Measurements from ENCODE around the gene NLGN4Y.

The NLGN4Y gene

GRCh38 chrY:14524272-14525231, at the start of gene NLGN4Y:
NLGN4Y (plus strand) TSS chrY:14524529; CDS start chrY:14622120, 97,591 bp downstream.
- peak within 1 kb of the TSS; percentile 20 for H3K27ac Mint-ChIP-seq
- DNase-seq (ENCODE audit: low spot score) = no peak
- no peaks in the 10 kb centered on the region for H3K9me3 Mint-ChIP-seq
- peaks cover 28% of the 10 kb centered on the region for H3K27me3 Mint-ChIP-seq (ENCODE audit: low read depth)
- no peaks in the 10 kb centered on the region for H3K36me3 Mint-ChIP-seq (ENCODE audit: low read depth)
- peaks cover 4% of the 10 kb centered on the region for H3K4me1 Mint-ChIP-seq (ENCODE audit: low read depth)
- H3K4me3 Mint-ChIP-seq = peak within 1 kb of the TSS; percentile 77

DNA sequence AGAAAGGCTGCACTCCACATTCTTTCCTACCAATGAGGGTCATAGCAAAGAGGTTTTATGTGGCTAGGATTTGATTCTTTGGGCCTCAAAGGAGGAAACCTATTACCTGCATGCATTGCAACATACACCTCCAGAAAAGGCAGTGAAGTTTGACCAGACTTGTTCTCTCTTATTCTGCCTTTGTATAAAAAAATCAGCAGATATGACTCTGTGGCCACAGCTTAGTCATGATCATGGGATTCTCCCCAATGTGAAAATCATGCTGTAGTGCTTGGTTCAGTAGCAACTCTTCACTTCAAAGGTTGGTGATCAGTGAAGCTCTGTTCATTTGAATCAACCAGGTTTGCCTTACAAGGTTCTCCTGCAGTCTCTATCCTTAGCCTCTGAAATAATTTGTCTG, 38.4 kb upstream of the NLGN4Y start:
- Mint-ChIP-seq H3K27me3 (ENCODE audit: low read depth) (no peaks in the 10 kb centered on the region), H3K9me3 (no peaks in the 10 kb centered on the region), H3K4me3 (no peak overlapping the region), H3K27ac (no peak overlapping the region), H3K36me3 (ENCODE audit: low read depth) (no peaks in the 10 kb centered on the region), H3K4me1 (ENCODE audit: low read depth) (no peaks in the 10 kb centered on the region)
- no peak for DNase-seq (ENCODE audit: low spot score)

DNA sequence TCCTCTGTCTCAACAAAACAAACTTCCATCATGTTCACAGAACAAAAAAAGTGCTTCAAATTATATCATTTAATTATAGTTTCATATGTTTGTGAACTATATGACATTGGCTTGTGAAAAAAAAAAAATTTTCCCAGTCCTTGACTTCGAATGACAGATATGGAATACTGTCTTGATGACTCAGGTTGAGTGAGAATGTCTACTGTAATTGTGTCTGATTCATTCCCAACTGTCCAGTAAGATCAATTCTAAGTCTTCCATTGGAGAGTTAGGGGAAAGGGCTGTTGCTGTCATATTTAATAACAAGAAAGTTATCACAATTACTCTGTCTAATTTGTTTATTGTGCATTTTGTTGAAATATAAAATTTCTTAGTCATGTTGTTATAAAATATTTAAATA, 34.1 kb upstream of the NLGN4Y start:
- Mint-ChIP-seq H3K27ac (no peak overlapping the region), H3K27me3 (ENCODE audit: low read depth) (no peaks in the 10 kb centered on the region), H3K4me3 (no peak overlapping the region), H3K9me3 (no peaks in the 10 kb centered on the region), H3K4me1 (ENCODE audit: low read depth) (no peaks in the 10 kb centered on the region), H3K36me3 (ENCODE audit: low read depth) (no peaks in the 10 kb centered on the region)
- DNase-seq (ENCODE audit: low spot score) = no peak

DNA sequence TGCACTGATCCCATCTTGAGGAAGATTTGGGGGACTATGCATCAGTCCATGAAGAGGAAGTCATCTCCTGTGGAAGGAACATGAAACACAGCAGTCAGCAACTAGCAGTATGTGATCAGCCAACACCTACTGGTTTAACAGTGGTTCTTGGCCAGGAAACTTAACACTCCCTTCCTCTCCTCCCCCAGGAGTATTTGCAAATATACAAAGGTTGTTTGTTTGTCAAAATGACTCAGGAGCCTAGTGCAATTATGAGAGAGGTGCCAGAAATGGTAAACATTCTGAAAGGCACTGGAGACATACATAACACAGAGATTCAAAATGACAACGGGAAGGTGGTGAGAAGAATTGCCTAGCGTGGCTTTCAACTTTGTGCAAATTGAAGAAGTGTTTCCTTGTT, 26.3 kb upstream of the NLGN4Y start:
- Mint-ChIP-seq H3K27ac (no peak overlapping the region), H3K27me3 (ENCODE audit: low read depth) (no peaks in the 10 kb centered on the region), H3K4me3 (no peak overlapping the region), H3K4me1 (ENCODE audit: low read depth) (no peaks in the 10 kb centered on the region), H3K36me3 (ENCODE audit: low read depth) (no peaks in the 10 kb centered on the region), H3K9me3 (no peaks in the 10 kb centered on the region)
- DNase-seq (ENCODE audit: low spot score) = no peak

DNA sequence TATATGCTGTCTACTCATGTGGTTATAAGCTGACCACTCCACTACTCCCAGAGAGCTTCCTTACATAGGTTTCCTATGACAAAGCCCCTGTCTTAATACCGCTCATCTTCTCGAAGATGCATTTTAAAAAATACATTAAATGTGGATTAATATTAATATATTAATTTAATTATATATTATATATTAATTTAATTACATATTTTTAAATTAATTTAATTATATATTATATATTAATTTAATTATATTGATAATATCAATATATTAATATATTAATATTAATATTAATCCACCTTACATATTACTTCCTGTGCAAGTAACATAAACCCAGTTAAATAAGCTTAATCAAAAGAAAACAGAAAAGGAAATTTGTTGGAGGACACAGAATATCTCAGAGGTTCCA, 19.7 kb upstream of the NLGN4Y start:
- DNase-seq (ENCODE audit: low spot score) = no peak
- Mint-ChIP-seq H3K4me1 (ENCODE audit: low read depth) (no peaks in the 10 kb centered on the region), H3K27ac (no peak overlapping the region), H3K4me3 (no peak overlapping the region), H3K9me3 (no peaks in the 10 kb centered on the region), H3K27me3 (ENCODE audit: low read depth) (no peaks in the 10 kb centered on the region), H3K36me3 (ENCODE audit: low read depth) (no peaks in the 10 kb centered on the region)

GRCh38 chrY:14522379-14522950, 1.9 kb upstream of the NLGN4Y start:
- no peak for DNase-seq (ENCODE audit: low spot score)
- H3K4me1 Mint-ChIP-seq (ENCODE audit: low read depth) = peaks cover 4% of the 10 kb centered on the region

GRCh38 chrY:14523491-14524271, 648 bp upstream of the NLGN4Y start:
- Mint-ChIP-seq H3K27ac (no peak overlapping the region), H3K4me1 (ENCODE audit: low read depth) (peaks cover 4% of the 10 kb centered on the region)

More at GRCh38 chrY:14522379-14522950, 1.9 kb upstream of the NLGN4Y start:
- Mint-ChIP-seq H3K27me3 (ENCODE audit: low read depth) (peaks cover 30% of the 10 kb centered on the region), H3K9me3 (no peaks in the 10 kb centered on the region), H3K4me3 (no peak overlapping the region), H3K36me3 (ENCODE audit: low read depth) (no peaks in the 10 kb centered on the region), H3K27ac (no peak overlapping the region)

GRCh38 chrY:14525315-14525714, 986 bp downstream of the NLGN4Y start:
- H3K27ac Mint-ChIP-seq = no peak overlapping the region
- no peaks in the 10 kb centered on the region for H3K36me3 Mint-ChIP-seq (ENCODE audit: low read depth)
- DNase-seq (ENCODE audit: low spot score) = no peak
- peaks cover 4% of the 10 kb centered on the region for H3K4me1 Mint-ChIP-seq (ENCODE audit: low read depth)
- peak overlapping the region; percentile 77 for H3K4me3 Mint-ChIP-seq
- H3K9me3 Mint-ChIP-seq = no peaks in the 10 kb centered on the region
- H3K27me3 Mint-ChIP-seq (ENCODE audit: low read depth) = peaks cover 26% of the 10 kb centered on the region

More at GRCh38 chrY:14523491-14524271, 648 bp upstream of the NLGN4Y start:
- H3K36me3 Mint-ChIP-seq (ENCODE audit: low read depth) = no peaks in the 10 kb centered on the region
- no peak for DNase-seq (ENCODE audit: low spot score)
- no peaks in the 10 kb centered on the region for H3K9me3 Mint-ChIP-seq
- H3K4me3 Mint-ChIP-seq = peak overlapping the region; percentile 77
- H3K27me3 Mint-ChIP-seq (ENCODE audit: low read depth) = peaks cover 28% of the 10 kb centered on the region

DNA sequence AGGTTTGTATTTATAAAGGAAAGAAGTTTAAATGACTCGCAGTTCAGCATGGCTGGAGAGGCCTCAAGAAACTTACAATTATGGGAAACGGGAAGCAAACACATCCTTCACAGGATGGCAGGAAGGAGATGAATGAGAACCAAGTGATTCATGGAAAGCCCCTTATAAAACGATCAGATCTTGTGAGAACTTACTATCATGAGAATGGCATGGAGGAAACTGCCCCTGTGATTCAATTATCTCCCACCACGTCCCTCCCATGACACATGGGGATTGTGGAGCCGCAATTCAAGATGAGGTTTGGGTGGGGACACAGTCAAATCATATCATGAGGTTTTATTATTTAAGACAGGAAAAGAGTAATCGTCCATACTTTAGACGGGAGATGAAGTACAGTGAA, 4.0 kb downstream of the NLGN4Y start:
- DNase-seq (ENCODE audit: low spot score) = no peak
- Mint-ChIP-seq H3K27me3 (ENCODE audit: low read depth) (peaks cover 10% of the 10 kb centered on the region), H3K36me3 (ENCODE audit: low read depth) (no peaks in the 10 kb centered on the region), H3K27ac (no peak overlapping the region), H3K4me3 (no peak overlapping the region), H3K4me1 (ENCODE audit: low read depth) (peaks cover 4% of the 10 kb centered on the region), H3K9me3 (no peaks in the 10 kb centered on the region)

- Mint-ChIP-seq H3K27me3 (ENCODE audit: low read depth) (no peaks in the 10 kb centered on the region), H3K9me3 (no peaks in the 10 kb centered on the region), H3K4me3 (no peak overlapping the region), H3K27ac (no peak overlapping the region), H3K4me1 (ENCODE audit: low read depth) (no peaks in the 10 kb centered on the region), H3K36me3 (ENCODE audit: low read depth) (no peaks in the 10 kb centered on the region)
- no peak for DNase-seq (ENCODE audit: low spot score)
Observed at GRCh38 chrY:14536703-14537102, 12.4 kb downstream of the NLGN4Y start.

DNA sequence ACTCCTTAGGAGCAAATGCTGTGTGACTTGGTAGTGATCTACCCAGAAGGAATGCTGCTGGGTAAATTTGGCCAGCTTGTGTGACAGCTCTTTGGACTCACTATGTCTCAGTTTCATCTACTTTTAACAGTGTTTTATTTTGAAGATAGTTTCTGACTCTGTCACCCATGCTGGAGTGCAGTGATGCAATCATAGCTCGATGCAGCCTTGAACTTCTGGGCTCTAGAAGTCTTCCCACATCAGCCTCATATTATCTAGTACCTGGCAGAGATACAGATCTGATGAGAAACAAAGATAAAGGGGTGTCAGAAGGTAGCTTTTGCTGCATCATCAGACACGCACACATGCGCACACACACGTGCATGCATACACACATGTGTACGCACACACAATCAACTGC, 19.2 kb downstream of the NLGN4Y start:
- no peak overlapping the region for H3K4me3 Mint-ChIP-seq
- no peaks in the 10 kb centered on the region for H3K4me1 Mint-ChIP-seq (ENCODE audit: low read depth)
- H3K9me3 Mint-ChIP-seq = peaks cover 4% of the 10 kb centered on the region
- no peaks in the 10 kb centered on the region for H3K36me3 Mint-ChIP-seq (ENCODE audit: low read depth)
- no peak overlapping the region for H3K27ac Mint-ChIP-seq
- DNase-seq (ENCODE audit: low spot score) = no peak
- H3K27me3 Mint-ChIP-seq (ENCODE audit: low read depth) = no peaks in the 10 kb centered on the region

GRCh38 chrY:14581294-14581693, 57.0 kb downstream of the NLGN4Y start:
- DNase-seq (ENCODE audit: low spot score) = no peak
- H3K4me1 Mint-ChIP-seq (ENCODE audit: low read depth) = no peaks in the 10 kb centered on the region

DNA sequence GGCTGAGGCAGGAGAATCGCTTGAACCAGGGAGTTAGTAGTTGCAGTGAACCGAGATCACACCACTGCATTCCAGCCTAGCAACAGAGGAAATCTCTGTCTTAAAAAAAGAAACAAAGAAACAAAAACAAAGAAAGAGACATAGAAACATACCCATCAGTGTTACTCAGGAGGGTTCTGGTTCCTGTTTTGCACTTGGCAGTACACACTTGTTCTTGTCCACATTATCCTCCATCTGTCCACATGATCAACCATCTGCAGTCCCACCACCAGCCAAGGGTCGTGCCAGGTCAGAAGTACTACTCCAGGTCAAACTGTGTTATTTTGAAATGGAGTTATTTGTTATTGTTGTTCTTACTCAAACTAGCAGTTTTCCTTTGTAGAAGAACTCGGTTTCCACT, 62.4 kb downstream of the NLGN4Y start:
- no peak overlapping the region for H3K4me3 Mint-ChIP-seq

More at GRCh38 chrY:14581294-14581693, 57.0 kb downstream of the NLGN4Y start:
- Mint-ChIP-seq H3K36me3 (ENCODE audit: low read depth) (no peaks in the 10 kb centered on the region), H3K9me3 (no peaks in the 10 kb centered on the region), H3K27ac (no peak overlapping the region), H3K4me3 (no peak overlapping the region), H3K27me3 (ENCODE audit: low read depth) (no peaks in the 10 kb centered on the region)

GRCh38 chrY:14601372-14601771, 77.0 kb downstream of the NLGN4Y start:
- no peaks in the 10 kb centered on the region for H3K36me3 Mint-ChIP-seq (ENCODE audit: low read depth)
- no peak for DNase-seq (ENCODE audit: low spot score)
- no peaks in the 10 kb centered on the region for H3K27me3 Mint-ChIP-seq (ENCODE audit: low read depth)
- no peak overlapping the region for H3K4me3 Mint-ChIP-seq
- H3K9me3 Mint-ChIP-seq = no peaks in the 10 kb centered on the region
- H3K27ac Mint-ChIP-seq = no peak overlapping the region
- no peaks in the 10 kb centered on the region for H3K4me1 Mint-ChIP-seq (ENCODE audit: low read depth)

More for the DNA sequence above, 62.4 kb downstream of the NLGN4Y start:
- no peak for DNase-seq (ENCODE audit: low spot score)
- Mint-ChIP-seq H3K27ac (no peak overlapping the region), H3K27me3 (ENCODE audit: low read depth) (no peaks in the 10 kb centered on the region), H3K9me3 (no peaks in the 10 kb centered on the region), H3K36me3 (ENCODE audit: low read depth) (no peaks in the 10 kb centered on the region), H3K4me1 (ENCODE audit: low read depth) (no peaks in the 10 kb centered on the region)
